Testis (tissue), 2 donors: ENCODE data around the gene PRMT7.

Experiments used
- POLR2A ChIP-seq: fragments of 450-650 bp; IDR thresholded peaks from one replicate; pipeline ENCODE4 v1.6.1; 2017; ENCODE audit warnings: antibody characterized with exemption, mild to moderate bottlenecking, moderate library complexity
- TF ChIP-seq, protein P1 (sequence below), 3 experiments: fragments of 450-650 bp in 2 of 3; fragments of 200-600 bp in 1 of 3; sonication (generic) in 1 of 3; IDR thresholded peaks; one replicate each; pipeline ENCODE4 v1.5.1; 2016 to 2019; ENCODE audit warnings: antibody characterized with exemption in 3 of 3, mild to moderate bottlenecking in 2 of 3, moderate library complexity in 1 of 3

GRCh38 chr16:68385371-68385770, 74.6 kb downstream of the PRMT7 start:
- TF ChIP-seq, protein P1, sequence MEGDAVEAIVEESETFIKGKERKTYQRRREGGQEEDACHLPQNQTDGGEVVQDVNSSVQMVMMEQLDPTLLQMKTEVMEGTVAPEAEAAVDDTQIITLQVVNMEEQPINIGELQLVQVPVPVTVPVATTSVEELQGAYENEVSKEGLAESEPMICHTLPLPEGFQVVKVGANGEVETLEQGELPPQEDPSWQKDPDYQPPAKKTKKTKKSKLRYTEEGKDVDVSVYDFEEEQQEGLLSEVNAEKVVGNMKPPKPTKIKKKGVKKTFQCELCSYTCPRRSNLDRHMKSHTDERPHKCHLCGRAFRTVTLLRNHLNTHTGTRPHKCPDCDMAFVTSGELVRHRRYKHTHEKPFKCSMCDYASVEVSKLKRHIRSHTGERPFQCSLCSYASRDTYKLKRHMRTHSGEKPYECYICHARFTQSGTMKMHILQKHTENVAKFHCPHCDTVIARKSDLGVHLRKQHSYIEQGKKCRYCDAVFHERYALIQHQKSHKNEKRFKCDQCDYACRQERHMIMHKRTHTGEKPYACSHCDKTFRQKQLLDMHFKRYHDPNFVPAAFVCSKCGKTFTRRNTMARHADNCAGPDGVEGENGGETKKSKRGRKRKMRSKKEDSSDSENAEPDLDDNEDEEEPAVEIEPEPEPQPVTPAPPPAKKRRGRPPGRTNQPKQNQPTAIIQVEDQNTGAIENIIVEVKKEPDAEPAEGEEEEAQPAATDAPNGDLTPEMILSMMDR (IDR thresholded peaks at IDR 0.05), result no peak
- no peak for TF ChIP-seq POLR2A
